Stimulated activated CD8-positive, alpha-beta memory T cell treated with anti-CD3 and anti-CD28 coated beads, Interleukin-7, amount 100 ng/mL, for 24 hours (primary cell): ENCODE data around the gene HNRNPD.
A peak's percentile ranks its signal among the peaks of the same experiment; 100 is the strongest.
"Not testable (repeated sequence)": the region's sequence is repeated elsewhere in the genome, so short reads cannot be mapped to it uniquely, and the experiment has no call there.

ENCODE experiments used
- DNase-seq: peaks from one replicate; pipeline ENCODE4 v3.0.0-alpha.2; 2020; ENCODE audit warnings: low read depth

The HNRNPD gene

DNA sequence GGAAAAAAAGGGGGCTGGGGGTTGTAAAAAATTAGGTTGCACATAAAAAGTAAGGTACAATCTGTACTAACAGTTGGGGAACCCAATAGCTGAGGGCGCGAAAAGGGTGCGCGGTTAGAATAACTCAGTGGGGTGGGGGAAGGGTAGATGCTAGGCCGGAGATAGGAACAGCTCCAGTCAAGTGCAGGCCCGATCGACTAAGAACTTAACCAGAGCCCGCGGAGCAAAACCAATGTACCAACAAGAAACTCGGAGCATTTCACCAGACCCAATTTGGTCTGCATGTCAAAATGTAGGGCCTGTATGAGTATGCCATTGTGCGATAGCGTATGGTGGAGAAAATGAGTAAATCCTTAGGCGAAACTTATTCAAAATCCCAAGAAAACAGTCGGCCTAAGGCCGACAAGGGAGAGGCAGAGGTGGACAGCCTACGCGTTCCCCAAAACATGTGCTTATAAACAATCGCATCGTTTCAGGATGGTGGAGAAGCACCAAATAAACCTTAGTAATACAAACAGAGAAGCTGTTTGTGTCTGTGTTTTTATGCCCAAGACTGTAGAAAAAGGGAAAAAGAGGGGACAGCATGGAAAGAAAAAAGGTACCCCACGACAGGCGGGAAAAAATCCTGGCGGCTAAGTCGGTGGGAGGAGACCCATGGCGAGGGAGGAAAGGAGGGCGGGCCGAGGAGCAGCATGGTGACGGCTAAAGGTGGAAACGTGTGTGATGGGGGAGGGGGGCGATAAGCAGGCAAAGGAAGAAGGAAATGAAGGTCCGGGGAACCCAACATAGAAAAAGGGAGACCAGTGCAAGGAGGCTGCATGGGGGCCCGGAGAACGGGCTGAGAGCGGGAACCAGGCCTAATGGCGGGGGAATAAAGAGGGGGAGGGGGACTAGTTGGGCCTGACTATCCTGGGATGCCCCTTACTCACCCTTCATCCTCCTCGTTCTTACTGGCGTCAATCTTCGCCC lies 990 bp downstream of the HNRNPD start:
- peak; percentile 46 for DNase-seq

DNA sequence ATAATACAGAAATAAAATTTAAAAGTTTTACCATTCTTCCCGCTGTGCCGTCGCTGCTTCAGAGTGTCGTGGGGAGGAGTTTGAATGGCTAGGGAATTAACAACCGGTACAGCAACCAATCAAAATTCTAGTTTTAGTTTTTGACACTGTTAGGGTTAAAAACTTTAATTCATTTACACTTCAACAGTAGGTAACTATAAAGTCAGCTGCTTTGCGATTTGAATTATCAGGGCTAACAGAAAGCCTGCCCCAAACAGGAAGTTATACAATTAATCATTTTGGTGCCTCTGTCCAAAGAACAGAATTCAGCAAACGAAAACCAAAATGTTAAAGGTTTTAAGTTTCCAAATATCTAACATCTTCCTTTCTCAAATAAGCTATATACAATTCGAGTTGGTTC lies 2.3 kb downstream of the HNRNPD start:
- DNase-seq = no peak

DNA sequence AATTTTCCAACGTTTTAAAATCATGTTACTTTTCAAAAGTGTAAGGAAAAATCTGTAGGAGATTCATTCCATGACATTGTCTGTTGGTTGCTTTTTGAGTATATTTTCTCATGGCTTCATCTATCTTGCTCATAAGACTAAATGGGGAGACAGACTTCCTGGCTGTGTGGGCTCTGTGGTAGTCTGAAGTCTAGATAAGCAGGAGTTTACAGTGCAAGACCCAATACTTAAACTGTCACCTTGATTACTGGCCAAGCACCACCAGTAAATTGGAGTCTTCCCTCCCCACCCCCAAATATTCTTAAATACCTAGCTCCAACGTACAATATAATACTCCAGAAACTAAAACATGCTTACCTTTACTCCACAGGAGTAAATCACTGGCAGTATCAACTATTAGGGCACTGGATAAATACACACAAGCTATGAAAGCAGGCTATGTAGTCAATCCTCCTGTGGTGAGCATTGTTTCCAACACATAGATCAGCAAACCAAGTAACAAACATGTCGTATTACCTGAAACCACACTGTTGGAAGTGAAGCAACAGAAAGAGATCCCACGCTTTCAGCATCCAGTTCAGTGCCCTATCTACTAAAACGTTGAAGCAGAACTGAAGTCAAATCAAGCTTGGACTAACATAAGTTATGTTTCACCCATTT lies 6.2 kb downstream of the HNRNPD start:
- no peak for DNase-seq

DNA sequence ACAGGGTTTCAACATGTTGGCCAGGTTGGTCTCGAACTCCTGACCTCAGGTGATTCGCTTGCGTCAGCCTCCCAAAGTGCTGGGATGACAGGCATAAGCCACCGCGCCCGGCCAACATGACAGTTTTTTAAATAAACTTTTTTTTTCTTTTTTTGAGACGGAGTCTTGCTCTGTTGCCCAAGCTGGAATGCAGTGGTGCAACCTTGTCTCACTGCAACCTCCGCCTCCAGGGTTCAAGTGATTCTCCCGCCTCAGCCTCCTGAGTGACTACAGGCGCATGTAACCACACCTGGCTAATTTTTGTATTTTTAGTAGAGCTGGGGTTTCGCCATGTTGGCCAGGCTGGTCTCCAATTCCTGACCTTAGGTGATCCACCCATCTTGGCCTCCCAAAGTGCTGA lies 7.4 kb downstream of the HNRNPD start:
- not testable (repeated sequence) for DNase-seq

DNA sequence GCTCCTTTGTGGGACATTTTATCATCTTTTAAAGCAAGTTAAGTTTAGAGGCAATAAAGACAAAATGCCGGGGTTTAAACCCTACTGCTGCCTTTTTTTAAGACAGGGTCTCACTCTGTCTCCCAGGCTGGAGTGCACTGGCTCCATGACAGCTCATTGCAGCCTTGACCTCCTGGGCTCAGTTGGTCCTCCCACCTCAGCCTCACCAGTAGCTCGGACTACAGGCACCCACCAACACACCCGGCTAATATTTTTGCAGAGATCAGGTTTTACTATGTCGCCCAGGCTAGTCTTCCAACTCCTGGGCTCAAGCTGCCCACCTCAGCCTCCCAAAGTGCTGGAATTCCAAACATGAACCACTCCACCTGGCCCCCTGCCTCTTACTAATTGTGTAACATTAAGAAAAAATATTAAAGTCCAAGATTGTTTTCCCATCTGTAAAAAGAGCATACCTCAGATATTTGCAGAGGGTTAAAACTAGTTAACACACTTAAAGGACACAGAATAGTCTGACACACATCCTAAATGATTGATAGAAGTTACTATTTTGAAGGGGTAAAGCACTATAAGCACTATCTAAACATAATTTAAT lies 9.8 kb downstream of the HNRNPD start:
- no peak for DNase-seq

DNA sequence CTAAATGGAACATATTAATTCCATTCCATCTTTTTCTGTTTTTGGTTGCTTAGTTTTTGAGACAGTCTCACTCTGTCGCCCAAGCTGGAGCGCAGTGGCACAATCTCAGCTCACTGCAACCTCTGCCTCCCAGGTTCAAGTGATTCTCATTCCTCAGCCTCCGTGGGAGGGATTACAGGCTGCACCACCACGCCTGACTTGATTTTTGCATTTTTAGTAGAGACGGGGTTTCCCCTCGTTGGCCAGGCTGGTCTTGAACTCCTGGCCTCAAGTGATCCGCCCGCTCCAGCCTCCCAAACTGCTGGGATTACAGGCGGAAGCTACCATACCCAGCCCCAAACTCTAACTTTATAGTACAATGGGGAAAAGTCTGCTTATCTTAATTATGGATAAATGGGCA lies 11.2 kb downstream of the HNRNPD start:
- DNase-seq = no peak

DNA sequence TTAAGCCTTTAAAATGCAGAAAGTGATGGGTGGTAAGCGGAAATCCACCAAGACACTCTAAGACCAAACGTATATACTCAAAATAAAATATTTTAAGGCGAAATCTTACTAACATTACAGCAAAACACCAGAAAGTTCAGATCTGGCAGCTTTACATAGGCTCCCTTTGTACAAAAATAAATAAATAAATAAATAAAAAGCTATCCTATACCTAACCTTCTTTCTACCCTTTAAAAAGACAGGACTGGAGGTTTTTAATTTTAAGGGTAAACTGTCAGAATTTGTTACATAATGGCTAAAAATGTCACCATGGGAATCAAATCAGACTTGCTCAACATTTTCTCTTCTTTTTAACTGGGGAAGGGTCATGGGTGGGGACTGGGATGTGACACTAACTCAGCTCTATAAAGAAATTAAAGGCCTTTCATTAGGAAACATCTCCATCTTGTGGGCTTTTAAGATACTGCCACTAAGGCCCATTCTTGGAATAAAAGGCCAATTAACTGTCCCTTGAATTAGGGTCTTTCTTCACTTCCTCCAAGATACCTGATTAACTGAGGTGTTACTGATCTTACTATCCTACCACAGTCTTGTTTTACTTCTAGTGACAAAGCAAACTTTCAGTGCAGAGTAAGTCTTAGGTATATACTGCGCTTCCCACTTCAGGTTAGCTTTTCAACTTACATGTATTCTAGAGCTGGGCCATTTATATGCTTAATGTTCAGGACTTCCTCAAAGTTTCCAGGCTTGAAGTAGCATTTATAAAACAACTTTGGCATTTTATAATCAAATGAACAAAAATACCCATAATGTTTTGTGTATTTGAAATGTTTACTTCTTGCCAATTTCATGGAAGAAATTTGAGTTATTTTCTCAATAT lies 13.3 kb downstream of the HNRNPD start:
- DNase-seq = no peak

DNA sequence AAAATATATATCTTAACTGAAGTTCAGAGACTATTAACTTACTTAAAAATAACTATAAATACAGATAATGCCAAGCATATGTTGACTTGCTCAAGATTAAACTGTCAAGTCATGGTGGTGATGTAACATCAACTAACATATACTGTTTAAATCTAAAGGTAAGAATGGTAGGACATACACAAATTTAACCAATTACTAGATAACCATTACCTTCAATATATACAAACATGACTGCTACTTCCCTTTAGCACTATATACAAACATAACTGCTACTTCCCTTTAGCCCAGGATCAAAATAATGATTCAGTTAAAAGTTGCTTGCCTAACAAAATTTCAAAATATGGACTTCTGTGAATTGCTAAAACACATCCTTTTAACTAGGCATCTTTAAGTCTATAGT lies 14.9 kb downstream of the HNRNPD start:
- no peak for DNase-seq

DNA sequence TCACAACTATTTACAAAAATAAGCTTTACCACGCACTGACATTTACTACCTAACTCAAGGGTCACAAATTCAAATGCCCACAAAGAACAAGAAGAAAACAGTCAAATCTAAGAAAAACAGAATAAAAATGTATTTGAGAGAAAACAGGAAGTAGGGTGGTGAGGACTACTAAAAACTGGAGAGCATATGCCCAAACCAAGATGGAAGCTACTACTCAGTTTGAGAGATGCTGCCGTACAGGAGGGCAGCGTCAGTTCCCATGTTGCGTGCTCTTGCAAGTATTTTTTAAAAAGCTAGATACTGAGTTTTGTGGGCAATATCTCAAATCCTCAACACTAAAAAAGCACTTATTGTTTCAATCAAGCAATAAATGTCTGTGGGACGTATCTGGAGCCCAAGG lies 16.2 kb downstream of the HNRNPD start:
- no peak for DNase-seq

DNA sequence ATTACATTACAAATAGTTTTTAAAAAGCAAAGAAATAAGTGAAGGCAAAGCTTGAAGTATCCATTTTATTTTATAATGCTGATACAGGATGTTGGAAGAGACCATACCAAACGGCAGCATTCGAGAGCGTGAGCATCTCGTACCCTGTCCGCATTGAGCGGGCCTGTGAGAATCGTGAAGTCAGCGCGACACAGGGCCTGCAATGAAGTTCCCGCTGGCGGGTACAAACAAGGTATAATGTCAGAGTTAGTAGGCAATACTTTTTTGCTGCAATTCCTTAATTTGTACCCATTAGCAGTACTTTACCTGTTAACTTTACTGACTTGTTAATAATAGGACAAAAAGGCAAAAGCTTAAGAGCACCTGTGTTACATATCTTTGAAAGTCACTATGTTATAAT lies 19.0 kb downstream of the HNRNPD start:
- no peak for DNase-seq

DNA sequence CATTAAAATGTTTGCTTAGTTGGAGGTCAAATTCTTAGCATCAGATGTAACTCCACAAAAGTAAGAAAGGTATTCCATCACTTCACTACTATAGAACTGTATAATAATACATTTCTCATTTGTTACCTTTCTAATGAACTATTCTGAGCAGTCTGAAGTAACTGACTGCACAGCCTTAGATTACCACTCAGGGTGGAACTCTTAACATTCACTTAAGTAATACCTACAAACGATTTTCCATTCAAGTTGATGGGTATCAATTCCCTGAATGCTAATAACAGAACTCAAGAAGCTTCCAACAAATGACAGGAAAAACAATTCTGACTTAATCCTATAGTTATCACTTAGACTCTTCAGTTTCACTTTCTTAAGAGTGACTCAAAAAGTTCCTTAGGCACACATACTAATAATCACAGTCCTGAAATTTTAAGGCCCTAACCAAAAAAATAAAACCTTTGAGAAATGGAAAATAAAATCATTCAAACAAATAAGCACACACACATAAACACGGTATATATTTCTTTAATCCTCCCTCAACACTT lies 20.9 kb downstream of the HNRNPD start:
- DNase-seq = no peak

DNA sequence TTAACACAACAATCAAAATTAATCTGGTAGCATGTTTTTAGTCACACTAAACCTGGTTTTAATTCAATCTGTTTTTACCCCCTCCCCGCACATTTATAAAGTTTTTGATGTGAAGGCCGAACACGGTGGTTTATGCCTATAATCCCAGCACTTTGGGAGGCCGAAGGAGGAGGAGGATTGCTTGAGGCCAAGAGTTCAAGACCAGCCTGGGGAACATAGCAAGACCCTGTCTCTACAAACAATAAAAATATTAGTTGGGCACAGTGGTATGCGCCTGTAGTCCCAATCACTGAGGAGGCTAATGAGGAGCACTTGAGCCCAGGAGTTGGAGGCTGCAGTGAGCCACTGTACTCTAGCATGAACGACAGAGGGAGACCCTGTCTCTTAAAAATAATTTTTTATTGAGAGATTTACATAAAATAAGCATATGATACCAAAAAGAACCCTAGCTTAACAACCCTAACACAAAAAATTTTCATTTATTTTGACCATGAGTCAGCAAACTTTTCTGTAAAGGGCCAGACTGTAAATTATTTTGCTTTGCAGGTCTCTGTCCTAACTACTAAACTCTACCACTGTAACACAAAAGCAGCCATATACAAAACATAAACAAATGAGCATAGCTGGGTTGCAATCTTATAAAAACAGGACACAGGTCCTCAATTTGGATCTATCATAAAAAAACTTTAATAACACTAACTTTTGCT lies 21.5 kb downstream of the HNRNPD start:
- DNase-seq = no peak

DNA sequence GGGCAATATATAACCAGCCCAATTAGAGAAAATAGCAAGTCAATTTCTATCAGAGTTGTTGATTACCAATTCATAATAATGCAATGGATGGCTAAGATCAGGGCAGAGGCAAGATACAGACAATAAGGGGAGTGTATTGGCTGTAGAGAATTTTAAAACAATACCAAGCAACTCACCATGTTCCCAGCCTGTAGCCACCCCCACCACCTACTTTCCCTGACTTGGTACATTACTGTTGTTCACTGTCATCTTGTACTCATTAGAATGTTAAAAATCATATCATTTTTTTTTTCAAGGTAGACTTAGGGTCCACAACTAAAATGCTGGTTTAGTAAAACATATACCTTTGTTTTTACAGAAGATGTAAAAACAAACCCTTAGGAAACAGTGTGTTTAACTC lies 27.7 kb downstream of the HNRNPD start:
- DNase-seq = no peak

DNA sequence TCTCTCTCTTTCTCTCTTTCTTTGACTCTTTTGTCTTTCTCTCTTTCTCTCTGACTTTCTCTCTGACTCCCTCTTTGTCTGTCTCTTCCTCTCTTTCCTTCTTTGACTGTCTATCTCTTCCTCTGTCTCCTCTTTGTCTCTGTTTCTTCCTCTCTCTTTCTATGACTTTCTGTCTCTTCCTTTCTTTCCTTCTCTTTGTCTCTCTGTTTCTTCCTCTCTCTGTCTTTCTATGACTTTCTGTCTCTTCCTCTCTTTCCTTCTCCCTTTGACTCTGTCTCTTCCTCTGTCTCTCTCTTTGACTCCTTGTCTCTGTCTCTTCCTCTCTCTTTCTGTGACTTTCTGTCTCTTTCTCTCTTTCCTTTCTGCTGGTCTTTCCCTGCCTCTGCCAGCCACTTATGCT lies 38.7 kb downstream of the HNRNPD start:
- no peak for DNase-seq

DNA sequence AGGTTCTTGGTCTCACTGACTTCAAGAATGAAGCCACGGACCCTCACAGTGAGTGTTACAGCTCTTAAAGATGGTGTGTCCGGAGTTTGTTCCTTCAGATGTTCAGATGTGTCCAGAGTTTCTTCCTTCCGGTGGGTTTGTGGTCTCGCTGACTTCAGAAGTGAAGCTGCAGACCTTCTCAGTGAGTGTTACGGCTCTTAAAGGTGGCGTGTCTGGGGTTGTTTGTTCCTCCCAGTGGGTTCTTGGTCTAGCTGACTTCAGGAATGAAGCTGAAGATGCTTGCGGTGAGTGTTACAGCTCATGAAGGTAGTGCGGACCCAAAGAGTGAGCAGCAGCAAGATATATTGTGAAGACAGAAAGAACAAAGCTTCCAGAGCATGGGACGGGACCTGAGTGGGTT lies 40.1 kb downstream of the HNRNPD start:
- DNase-seq = not testable (repeated sequence)

DNA sequence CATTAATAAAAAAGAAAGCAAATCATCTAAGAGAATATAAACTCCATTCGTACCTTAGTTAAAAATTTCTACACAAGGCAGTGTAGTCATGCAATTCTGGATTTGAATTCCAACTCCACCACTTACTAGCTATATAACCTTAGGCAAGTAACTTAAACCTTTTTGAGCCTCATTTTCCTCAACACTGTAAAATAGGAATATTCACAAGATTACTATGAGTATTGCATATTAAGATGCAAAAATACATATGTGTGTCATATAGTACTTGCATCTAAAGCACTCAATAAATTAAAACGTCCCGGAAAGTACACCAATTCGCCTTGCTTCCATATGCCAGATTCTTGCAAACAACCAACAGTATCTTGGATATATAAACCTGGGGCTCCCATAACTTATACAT lies 42.0 kb downstream of the HNRNPD start:
- no peak for DNase-seq

DNA sequence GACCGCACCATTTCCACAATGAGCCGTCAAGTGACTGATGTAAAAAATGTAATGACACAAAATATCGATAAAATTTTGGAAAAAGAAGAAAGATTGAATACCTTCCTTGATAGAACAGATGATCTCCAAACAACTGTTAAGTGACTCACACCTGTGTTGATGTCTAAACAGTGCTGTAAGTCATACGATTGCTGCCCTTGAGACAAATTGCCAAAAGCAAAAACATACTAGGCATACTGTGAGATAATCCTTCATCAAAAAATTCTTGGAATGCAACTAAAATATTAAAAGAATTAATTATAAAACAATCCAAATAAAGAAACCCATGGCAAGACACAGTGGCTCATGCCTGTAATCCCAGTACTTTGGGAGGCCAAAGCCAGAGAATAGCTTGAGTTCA lies 53.4 kb downstream of the HNRNPD start:
- DNase-seq = no peak

DNA sequence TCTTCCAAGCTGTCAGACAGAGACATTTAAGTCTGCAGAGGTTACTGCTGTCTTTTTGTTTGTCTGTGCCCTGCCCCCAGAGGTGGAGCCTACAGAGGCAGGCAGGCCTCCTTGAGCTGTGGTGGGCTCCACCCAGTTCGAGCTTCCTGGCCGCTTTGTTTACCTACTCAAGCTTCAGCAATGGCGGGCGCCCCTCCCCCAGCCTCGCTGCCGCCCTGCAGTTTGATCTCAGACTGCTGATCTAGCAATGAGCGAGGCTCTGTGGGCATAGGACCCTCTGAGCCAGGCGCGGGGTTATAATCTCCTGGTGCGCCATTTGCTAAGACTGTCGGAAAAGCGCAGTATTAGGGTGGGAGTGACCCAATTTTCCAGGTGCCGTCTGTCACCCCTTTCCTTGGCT lies 70.7 kb downstream of the HNRNPD start:
- DNase-seq = not testable (repeated sequence)
